GM20000 (cell line): Measurements from ENCODE around the gene DEGS2.

ENCODE experiments used
- DNase-seq: peaks from one replicate; pipeline ENCODE4 v3.0.0; 2012; ENCODE audit warnings: low spot score
- CTCF ChIP-seq: IDR thresholded peaks from 2 replicates; pipeline ENCODE4 v1.5.1; 2012; ENCODE audit warnings: mild to moderate bottlenecking, control low read depth; ENCODE audit errors: extremely low read depth, missing control alignments

Gene DEGS2

GRCh38 chr14:100138955-100139354 is 20.5 kb downstream of the DEGS2 start:
- no peak for TF ChIP-seq CTCF
- DNase-seq: no peak

DNA sequence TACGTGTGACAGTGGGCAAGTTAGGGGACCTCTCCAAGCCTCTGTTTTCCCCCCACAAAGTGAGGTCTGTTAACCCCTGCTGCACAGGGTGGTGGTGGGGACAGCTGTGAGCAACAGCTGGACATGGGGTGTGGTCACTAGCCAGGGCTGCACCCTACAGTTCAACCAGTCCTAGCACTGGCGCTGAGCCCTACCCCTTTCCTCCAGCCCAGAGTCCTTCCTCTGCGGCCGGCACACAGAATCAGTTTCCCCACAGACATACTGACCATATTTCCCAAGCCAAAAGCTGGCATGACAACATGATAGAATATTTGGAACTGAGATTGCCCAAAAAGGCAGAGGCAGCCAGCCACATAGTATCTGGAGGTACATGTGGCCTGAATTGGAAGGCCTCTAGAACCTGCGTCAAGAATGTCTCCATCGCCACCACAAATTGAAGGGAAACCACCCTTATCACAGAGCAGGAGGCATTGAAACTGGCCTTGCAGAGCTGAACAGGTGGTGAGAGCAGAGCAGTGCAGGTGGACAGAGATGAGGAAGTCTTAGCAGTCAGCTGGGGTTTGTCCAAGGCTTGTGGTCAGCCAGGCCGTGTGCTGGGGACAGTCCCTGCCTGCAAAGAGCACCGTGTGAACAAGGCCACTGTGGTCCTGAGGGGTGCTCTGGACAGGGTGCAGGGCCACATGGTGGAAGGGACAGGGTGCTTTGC is 21.2 kb downstream of the DEGS2 start:
- TF ChIP-seq CTCF: no peak
- DNase-seq: peak; percentile 61

- no peak for TF ChIP-seq CTCF
- DNase-seq: no peak
Measured at GRCh38 chr14:100137173-100137572, 22.3 kb downstream of the DEGS2 start.

- DNase-seq: no peak
- no peak for TF ChIP-seq CTCF
Measured at GRCh38 chr14:100135784-100136183, 23.7 kb downstream of the DEGS2 start.

- no peak for TF ChIP-seq CTCF
- DNase-seq: no peak
Measured at GRCh38 chr14:100135073-100135472, 24.4 kb downstream of the DEGS2 start.

DNA sequence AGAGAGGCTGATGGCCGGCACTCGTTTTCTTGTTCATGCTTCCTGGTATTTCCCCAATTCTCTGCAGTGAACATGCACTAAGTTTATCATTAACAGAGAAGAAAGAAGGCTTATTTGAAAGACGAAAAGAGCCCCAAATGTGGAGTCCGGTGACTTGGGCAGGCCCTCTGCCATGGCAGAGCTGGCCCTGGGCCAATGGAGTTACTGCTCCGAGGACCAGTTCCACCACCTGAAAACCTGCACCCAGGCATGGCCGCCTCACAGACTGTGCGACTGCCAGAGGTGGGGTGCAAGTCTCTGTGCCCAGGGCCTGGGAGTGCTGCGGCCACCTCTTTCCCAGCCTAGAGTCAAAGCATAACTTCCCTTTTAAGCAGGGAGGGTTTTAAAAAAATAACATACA is 24.9 kb downstream of the DEGS2 start:
- DNase-seq: no peak
- TF ChIP-seq CTCF: no peak

DNA sequence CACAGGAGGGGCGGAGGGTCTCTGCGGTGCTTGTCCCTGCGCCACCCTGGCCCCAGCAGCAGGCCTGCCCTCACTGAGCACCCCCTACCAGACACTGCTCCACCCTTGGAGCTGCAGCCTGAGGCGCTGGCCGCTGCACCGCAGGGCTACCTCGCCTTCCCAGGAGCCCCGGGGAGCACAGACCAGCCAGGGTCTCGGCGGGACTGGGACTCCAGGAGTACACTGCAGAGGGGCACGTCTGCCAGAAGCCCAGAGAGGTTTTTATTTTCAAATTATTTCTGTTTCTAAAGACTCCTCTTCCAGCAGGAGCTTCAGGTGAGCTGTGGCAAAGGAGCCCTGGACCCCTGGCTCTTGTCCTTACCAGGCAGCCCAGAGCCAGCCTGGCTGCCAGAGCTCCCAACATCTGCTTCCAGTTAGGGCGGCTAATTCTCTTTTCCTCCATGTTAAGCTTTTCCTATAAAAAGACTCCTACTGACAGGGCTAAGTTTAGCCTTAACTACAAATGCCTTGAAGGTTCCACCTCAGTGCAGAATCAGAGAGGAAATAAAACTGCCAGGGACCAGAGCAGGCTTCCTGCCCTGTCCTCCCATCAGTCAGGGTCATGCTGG is 26.4 kb downstream of the DEGS2 start:
- DNase-seq: no peak
- TF ChIP-seq CTCF: no peak
